HCT116 (cell line): Measurements from ENCODE around the gene VWA7. TPM values are rescaled to one million over a fixed set of nuclear protein-coding genes. Genes with fewer than 3 reads are reported as not detected.

Source experiments
- ATAC-seq: fragments of 200-7000 bp; cut with Tn5 transposase; 2 replicates; pipeline ENCODE4 v1.9.1; 2020; ENCODE audit warnings: mild to moderate bottlenecking, moderate library complexity
- BruUV-seq: library from RNA; stranded (reverse); fragments of 400-500 nt; replicated peaks from 2 replicates; lab custom pipeline; 2021; lab: Mats Ljungman, UMichigan
- CTCF ChIA-PET: fragments of 300-600 bp; sonication (Branson Sonifier 250); formaldehyde crosslinking; loops from one replicate; lab custom pipeline; 2021; ENCODE audit warnings: antibody characterized with exemption; lab: Charles Lee
- POLR2A ChIA-PET: fragments of 300-600, 350-600 bp; sonication (Branson Sonifier 250); formaldehyde crosslinking; loops from one replicate; lab custom pipeline; 2021; ENCODE audit warnings: antibody characterized with exemption; lab: Charles Lee
- RAD21 ChIA-PET, 2 experiments: fragments of 300-600 bp; sonication (Branson Sonifier 250); formaldehyde crosslinking; loops; one replicate each; lab custom pipeline; 2023; ENCODE audit warnings: low total read pairs in 2 of 2; ENCODE audit not compliant: uncharacterized antibody in 2 of 2, unreplicated experiment in 2 of 2, low non-redundant PET in 1 of 2; lab: Charles Lee
- DNase-seq: peaks from one replicate; pipeline ENCODE4 v3.0.0-alpha.2; 2010; ENCODE audit warnings: low read depth, low spot score
- H2AFZ ChIP-seq: fragments of 200-600 bp; shearing (Covaris generic), sonication (generic); 2 replicates; pipeline ENCODE4 v1.6.1; 2017; ENCODE audit warnings: low read depth, mixed run types, mixed read lengths, antibody characterized with exemption, low read length; ENCODE audit not compliant: poor library complexity, severe bottlenecking
- H3K27ac ChIP-seq: 2 replicates; pipeline ENCODE4 v1.5.1; 2012; ENCODE audit warnings: low read depth, low read length
- H3K27me3 ChIP-seq: fragments of 200-600 bp; sonication (generic); 2 replicates; pipeline ENCODE4 v1.6.1; 2016; ENCODE audit warnings: mixed run types, low read length, mixed read lengths; ENCODE audit not compliant: insufficient read depth
- H3K36me3 ChIP-seq, 2 experiments: fragments of 200-500 bp in 1 of 2; fragments of 200-600 bp in 1 of 2; sonication (Bioruptor generic) in 1 of 2; sonication (generic) in 1 of 2; 2 replicates each; pipeline versions ENCODE4 v1.5.1 to v1.6.1; 2014 to 2016; ENCODE audit warnings: low read length in 2 of 2, inconsistent platforms in 1 of 2, mixed read lengths in 1 of 2, mixed run types in 1 of 2; ENCODE audit not compliant: insufficient read depth in 2 of 2, control insufficient read depth in 1 of 2
- H3K4me1 ChIP-seq, 2 experiments: fragments of 200-600 bp in 1 of 2; sonication (generic) in 1 of 2; 2 replicates each; pipeline versions ENCODE4 v1.5.1 to v1.6.1; 2012 to 2017; ENCODE audit warnings: low read length in 2 of 2, inconsistent platforms in 1 of 2, mild to moderate bottlenecking in 1 of 2, mixed read lengths in 1 of 2, mixed run types in 1 of 2, moderate library complexity in 1 of 2; ENCODE audit not compliant: insufficient read depth in 2 of 2, control insufficient read depth in 1 of 2
- H3K4me2 ChIP-seq: fragments of 200-600 bp; sonication (generic); 2 replicates; pipeline ENCODE4 v1.6.1; 2017; ENCODE audit warnings: mixed run types, low read length, mixed read lengths
- H3K4me3 ChIP-seq, 2 experiments: fragments of 200-600 bp in 1 of 2; sonication (generic) in 1 of 2; replicated peaks in 1 of 2; 2 replicates each; pipeline ENCODE4 v1.5.1; 2011 to 2016; ENCODE audit warnings: low read length in 2 of 2, control low read depth in 1 of 2, low read depth in 1 of 2, mild to moderate bottlenecking in 1 of 2, mixed read lengths in 1 of 2, mixed run types in 1 of 2
- H3K79me2 ChIP-seq: fragments of 200-600 bp; sonication (generic); 2 replicates; pipeline ENCODE4 v1.6.1; 2017; ENCODE audit warnings: mild to moderate bottlenecking, mixed run types, low read length, moderate library complexity, mixed read lengths; ENCODE audit not compliant: insufficient read depth
- H3K9ac ChIP-seq: fragments of 200-600 bp; sonication (generic); 2 replicates; pipeline ENCODE4 v1.6.1; 2016; ENCODE audit warnings: low read length, mixed read lengths
- H3K9me2 ChIP-seq: fragments of 200-600 bp; sonication (generic), shearing (Covaris generic); 2 replicates; pipeline ENCODE4 v1.6.1; 2017; ENCODE audit warnings: mixed run types, mild to moderate bottlenecking, moderate library complexity; ENCODE audit not compliant: insufficient read depth
- H3K9me3 ChIP-seq, 2 experiments: fragments of 200-500 bp in 1 of 2; fragments of 200-600 bp in 1 of 2; sonication (Bioruptor generic) in 1 of 2; sonication (generic) in 1 of 2; 2 replicates each; pipeline ENCODE4 v1.6.1; 2014 to 2017; ENCODE audit warnings: low read length in 2 of 2, mixed read lengths in 2 of 2, inconsistent platforms in 1 of 2, low read depth in 1 of 2, mild to moderate bottlenecking in 1 of 2, mixed run types in 1 of 2, moderate library complexity in 1 of 2; ENCODE audit not compliant: control insufficient read depth in 1 of 2, insufficient read depth in 1 of 2
- H4K20me1 ChIP-seq: fragments of 200-600 bp; sonication (generic), shearing (Covaris generic); 2 replicates; pipeline ENCODE4 v1.6.1; 2017; ENCODE audit warnings: mixed run types, mild to moderate bottlenecking, moderate library complexity; ENCODE audit not compliant: insufficient read depth
- CBX3 ChIP-seq: IDR thresholded peaks from 2 replicates; pipeline ENCODE4 v1.6.1; 2012; ENCODE audit warnings: low read depth
- EGR1 ChIP-seq: IDR thresholded peaks from 2 replicates; pipeline ENCODE4 v1.6.1; 2012; ENCODE audit warnings: low read depth
- ELF1 ChIP-seq: IDR thresholded peaks from 2 replicates; pipeline ENCODE4 v1.6.1; 2012; ENCODE audit warnings: low read depth, borderline replicate concordance
- FOSL1 ChIP-seq: IDR thresholded peaks from 2 replicates; pipeline ENCODE4 v1.6.1; 2012; ENCODE audit warnings: low read depth
- JUND ChIP-seq: IDR thresholded peaks from 2 replicates; pipeline ENCODE4 v1.6.1; 2012
- POLR2A ChIP-seq: IDR thresholded peaks from 2 replicates; pipeline ENCODE4 v1.7.0; 2011; ENCODE audit warnings: borderline replicate concordance; ENCODE audit not compliant: insufficient read depth, insufficient read length; ENCODE audit errors: extremely low read depth
- POLR2AphosphoS5 ChIP-seq: IDR thresholded peaks from 2 replicates; pipeline ENCODE4 v1.6.1; 2011; ENCODE audit warnings: mild to moderate bottlenecking, low read depth, low read length, moderate library complexity
- RAD21 ChIP-seq: IDR thresholded peaks from 2 replicates; pipeline ENCODE4 v1.6.1; 2012; ENCODE audit warnings: low read depth, mild to moderate bottlenecking
- SIN3A ChIP-seq: IDR thresholded peaks from 2 replicates; pipeline ENCODE4 v1.6.1; 2012; ENCODE audit warnings: low read depth
- SP1 ChIP-seq: IDR thresholded peaks from 2 replicates; pipeline ENCODE4 v1.6.1; 2012; ENCODE audit warnings: low read depth
- SRF ChIP-seq: IDR thresholded peaks from 2 replicates; pipeline ENCODE4 v1.6.1; 2012; ENCODE audit warnings: low read depth
- YY1 ChIP-seq: IDR thresholded peaks from 2 replicates; pipeline ENCODE4 v1.6.1; 2011; ENCODE audit warnings: low read length, low read depth, moderate library complexity, mild to moderate bottlenecking; ENCODE audit not compliant: insufficient replicate concordance; ENCODE audit errors: extremely low read depth
- ZFX ChIP-seq: fragments of 450-650 bp; IDR thresholded peaks from 2 replicates; pipeline ENCODE4 v1.6.1; 2017
- intact Hi-C: fragments of 100-400 bp; cut with micrococcal nuclease; formaldehyde crosslinking; loops from 2 replicates; pipeline ENCODE4 v1.10.0; 2022
- total RNA-seq: library from RNA; stranded (reverse); gene quantifications from one replicate; pipeline ENCODE4 v1.2.1, GENCODE V29; 2021; ENCODE audit not compliant: unreplicated experiment
- TF ChIP-seq, protein P1 (sequence below): IDR thresholded peaks from 2 replicates; pipeline ENCODE4 v1.6.1; 2011; ENCODE audit warnings: mild to moderate bottlenecking, low read length, moderate library complexity; ENCODE audit not compliant: insufficient replicate concordance; ENCODE audit errors: extremely low read depth
- TF ChIP-seq, protein P2 (sequence below): IDR thresholded peaks from 2 replicates; pipeline ENCODE4 v1.6.1; 2012
- TF ChIP-seq, protein P3 (sequence below): IDR thresholded peaks from 2 replicates; pipeline ENCODE4 v1.6.1; 2012
- TF ChIP-seq, protein P4 (sequence below), 3 experiments: fragments of 200-600 bp in 1 of 3; sonication (generic) in 1 of 3; IDR thresholded peaks in 2 of 3; conservative IDR thresholded peaks in 1 of 3; 2 replicates each; pipeline ENCODE4 v1.5.1; 2012 to 2017; ENCODE audit warnings: low read depth in 2 of 3, low read length in 2 of 3, antibody characterized with exemption in 1 of 3, borderline replicate concordance in 1 of 3, control low read depth in 1 of 3, mild to moderate bottlenecking in 1 of 3, mixed read lengths in 1 of 3, mixed run types in 1 of 3, moderate library complexity in 1 of 3; ENCODE audit not compliant: insufficient read depth in 1 of 3

The VWA7 gene
- total RNA-seq, 1 experiment from 2014 or later: 14.6 TPM

DNA sequence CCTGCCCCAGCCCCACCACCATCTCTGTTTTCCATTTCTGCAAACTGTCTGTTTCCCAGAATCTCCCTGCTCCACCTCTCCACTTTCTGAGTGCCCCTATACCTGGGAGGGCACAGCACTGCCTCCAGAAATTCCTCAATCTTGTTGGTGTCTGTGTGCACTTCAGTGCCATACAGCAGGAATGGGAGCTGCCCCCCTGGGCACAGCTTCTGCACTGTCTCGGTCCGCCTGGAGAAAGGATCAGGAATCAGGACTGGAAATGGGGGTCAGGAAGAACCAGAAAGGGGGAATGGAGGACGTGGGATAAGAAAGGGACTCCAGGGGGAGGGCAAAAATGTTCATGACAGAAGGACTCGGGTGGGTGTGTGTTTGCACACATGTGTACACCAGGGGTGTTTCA, 43.4 kb downstream of the VWA7 start:
- intact Hi-C loops: no loop called here
- ChIA-PET CTCF (interaction anchor here (1.5 kb wide), 1 partner anchor 58 kb away, joined by 3 read pairs; no protein-coding TSS in a partner anchor), RAD21 (no interaction called here), POLR2A (no interaction called here)
- Histone ChIP-seq H3K4me1 (peaks cover 34 to 61% of the 10 kb centered on the region in 2 experiments), H3K9me3 (no peaks in the 10 kb centered on the region), H3K9me2 (no peaks in the 10 kb centered on the region), H2AFZ (no peak overlapping the region), H3K27ac (peak overlapping the region; percentile 95), H3K36me3 (peaks cover 25 to 31% of the 10 kb centered on the region in 2 experiments), H3K9ac (no peak overlapping the region), H3K27me3 (no peaks in the 10 kb centered on the region), H3K4me2 (peak overlapping the region; percentile 83), H3K79me2 (peaks cover 46% of the 10 kb centered on the region), H4K20me1 (no peaks in the 10 kb centered on the region; the same call in 1 of the 2 replicates), H3K4me3 (no peak overlapping the region)
- no peak for ATAC-seq
- TF ChIP-seq SP1 (no peak), YY1 (no peak), EGR1 (no peak), JUND (no peak), RAD21 (no peak), ZFX (no peak), SRF (no peak)
- TF ChIP-seq, protein P1, sequence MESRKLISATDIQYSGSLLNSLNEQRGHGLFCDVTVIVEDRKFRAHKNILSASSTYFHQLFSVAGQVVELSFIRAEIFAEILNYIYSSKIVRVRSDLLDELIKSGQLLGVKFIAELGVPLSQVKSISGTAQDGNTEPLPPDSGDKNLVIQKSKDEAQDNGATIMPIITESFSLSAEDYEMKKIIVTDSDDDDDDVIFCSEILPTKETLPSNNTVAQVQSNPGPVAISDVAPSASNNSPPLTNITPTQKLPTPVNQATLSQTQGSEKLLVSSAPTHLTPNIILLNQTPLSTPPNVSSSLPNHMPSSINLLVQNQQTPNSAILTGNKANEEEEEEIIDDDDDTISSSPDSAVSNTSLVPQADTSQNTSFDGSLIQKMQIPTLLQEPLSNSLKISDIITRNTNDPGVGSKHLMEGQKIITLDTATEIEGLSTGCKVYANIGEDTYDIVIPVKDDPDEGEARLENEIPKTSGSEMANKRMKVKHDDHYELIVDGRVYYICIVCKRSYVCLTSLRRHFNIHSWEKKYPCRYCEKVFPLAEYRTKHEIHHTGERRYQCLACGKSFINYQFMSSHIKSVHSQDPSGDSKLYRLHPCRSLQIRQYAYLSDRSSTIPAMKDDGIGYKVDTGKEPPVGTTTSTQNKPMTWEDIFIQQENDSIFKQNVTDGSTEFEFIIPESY: no peak
- TF ChIP-seq, all 23 proteins: peak for 0
- DNase-seq: no peak
- no TSS peak for BruUV-seq

DNA sequence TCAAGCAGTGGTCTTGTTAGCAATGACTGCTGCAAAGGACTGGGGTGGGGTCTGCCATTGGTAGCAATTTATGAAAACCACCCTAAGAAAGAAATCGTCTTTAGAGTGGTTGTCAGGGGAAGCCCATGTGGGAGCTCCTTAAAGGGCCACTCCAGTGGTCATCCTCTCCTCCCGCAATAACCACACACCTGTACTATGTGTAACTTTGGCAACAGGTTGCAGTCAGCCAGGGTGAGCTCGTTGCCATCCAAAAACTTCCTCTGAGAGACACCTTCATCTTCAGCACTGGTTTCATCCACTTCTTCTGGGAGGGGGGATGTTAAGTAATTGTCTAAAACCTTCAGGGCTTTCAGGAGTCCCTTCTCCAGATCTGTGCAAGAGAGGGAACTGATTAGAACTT, 45.1 kb downstream of the VWA7 start:
- peaks cover 25 to 31% of the 10 kb centered on the region in 2 experiments for H3K36me3 ChIP-seq
- TF ChIP-seq POLR2A (no peak), ELF1 (no peak), FOSL1 (no peak), EGR1 (no peak), SRF (no peak), ZFX (no peak), SIN3A (no peak), JUND (no peak), YY1 (no peak), POLR2AphosphoS5 (no peak), CBX3 (no peak)
- TF ChIP-seq, protein P2, sequence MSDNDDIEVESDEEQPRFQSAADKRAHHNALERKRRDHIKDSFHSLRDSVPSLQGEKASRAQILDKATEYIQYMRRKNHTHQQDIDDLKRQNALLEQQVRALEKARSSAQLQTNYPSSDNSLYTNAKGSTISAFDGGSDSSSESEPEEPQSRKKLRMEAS: no peak
- TF ChIP-seq, protein P3, sequence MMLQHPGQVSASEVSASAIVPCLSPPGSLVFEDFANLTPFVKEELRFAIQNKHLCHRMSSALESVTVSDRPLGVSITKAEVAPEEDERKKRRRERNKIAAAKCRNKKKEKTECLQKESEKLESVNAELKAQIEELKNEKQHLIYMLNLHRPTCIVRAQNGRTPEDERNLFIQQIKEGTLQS: no peak
- TF ChIP-seq, protein P4, sequence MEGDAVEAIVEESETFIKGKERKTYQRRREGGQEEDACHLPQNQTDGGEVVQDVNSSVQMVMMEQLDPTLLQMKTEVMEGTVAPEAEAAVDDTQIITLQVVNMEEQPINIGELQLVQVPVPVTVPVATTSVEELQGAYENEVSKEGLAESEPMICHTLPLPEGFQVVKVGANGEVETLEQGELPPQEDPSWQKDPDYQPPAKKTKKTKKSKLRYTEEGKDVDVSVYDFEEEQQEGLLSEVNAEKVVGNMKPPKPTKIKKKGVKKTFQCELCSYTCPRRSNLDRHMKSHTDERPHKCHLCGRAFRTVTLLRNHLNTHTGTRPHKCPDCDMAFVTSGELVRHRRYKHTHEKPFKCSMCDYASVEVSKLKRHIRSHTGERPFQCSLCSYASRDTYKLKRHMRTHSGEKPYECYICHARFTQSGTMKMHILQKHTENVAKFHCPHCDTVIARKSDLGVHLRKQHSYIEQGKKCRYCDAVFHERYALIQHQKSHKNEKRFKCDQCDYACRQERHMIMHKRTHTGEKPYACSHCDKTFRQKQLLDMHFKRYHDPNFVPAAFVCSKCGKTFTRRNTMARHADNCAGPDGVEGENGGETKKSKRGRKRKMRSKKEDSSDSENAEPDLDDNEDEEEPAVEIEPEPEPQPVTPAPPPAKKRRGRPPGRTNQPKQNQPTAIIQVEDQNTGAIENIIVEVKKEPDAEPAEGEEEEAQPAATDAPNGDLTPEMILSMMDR (IDR thresholded peaks at IDR 0.05 in 2 of 3, conservative IDR thresholded peaks at IDR 0.05 in 1 of 3; ENCODE audit: borderline replicate concordance in 1 of 3, insufficient read depth in 1 of 3, low read depth in 2 of 3, low read length in 2 of 3): no peak
- TF ChIP-seq, all 23 proteins: peak for 0
- intact Hi-C loops: no loop called here
- Histone ChIP-seq H2AFZ (no peak overlapping the region), H3K9me2 (no peaks in the 10 kb centered on the region), H3K79me2 (peaks cover 46% of the 10 kb centered on the region), H3K4me1 (peaks cover 18 to 46% of the 10 kb centered on the region in 2 experiments), H3K4me2 (no peak overlapping the region), H4K20me1 (no peaks in the 10 kb centered on the region; the same call in 1 of the 2 replicates), H3K27ac (no peak overlapping the region; the same call in 1 of the 2 replicates), H3K9me3 (no peaks in the 10 kb centered on the region), H3K27me3 (no peaks in the 10 kb centered on the region), H3K9ac (no peak overlapping the region), H3K4me3 (no peak overlapping the region)
- ChIA-PET CTCF (no interaction called here), POLR2A (interaction anchor here (1.2 kb wide), 1 partner anchor 10 kb away, joined by 3 read pairs; the partner anchor contains the start of gene LY6G6C), RAD21 (no interaction called here)
- ATAC-seq (no peak), DNase-seq (no peak)
- BruUV-seq: no TSS peak
